SK-N-SH (cell line): ENCODE data around the gene DACT2.

Experiments
- CHD2 ChIP-seq: fragments of 150-350 bp; IDR thresholded peaks from 2 replicates; pipeline ENCODE4 v1.6.1; 2018; ENCODE audit warnings: low read length; ENCODE audit not compliant: partially characterized antibody
- CTCF ChIP-seq: fragments of 200-600 bp; sonication (generic); IDR thresholded peaks from 2 replicates; pipeline ENCODE4 v1.6.1; 2017; ENCODE audit warnings: antibody characterized with exemption, mild to moderate bottlenecking, moderate library complexity
- EP300 ChIP-seq, 2 experiments: IDR thresholded peaks; 2 replicates each; pipeline versions ENCODE4 v1.4.0 to v1.6.1; 2012; ENCODE audit warnings: borderline replicate concordance in 1 of 2, low read depth in 1 of 2, low read length in 1 of 2
- FOXM1 ChIP-seq: IDR thresholded peaks from 2 replicates; pipeline ENCODE4 v1.4.0; 2012; ENCODE audit warnings: low read depth, mild to moderate bottlenecking

- TF ChIP-seq CTCF: no peak
- TF ChIP-seq FOXM1: no peak
- TF ChIP-seq EP300 (IDR thresholded peaks at IDR 0.05; ENCODE audit: borderline replicate concordance in 1 of 2, low read depth in 1 of 2, low read length in 1 of 2): no peak
- no peak for TF ChIP-seq CHD2
These were observed 39.3 kb downstream of the DACT2 start for GRCh38 chr6:168280020-168280898.
